Central memory CD8-positive, alpha-beta T cell (primary cell): Measurements from ENCODE around the gene TFEC.
"Not testable (repeated sequence)": the region's sequence is repeated elsewhere in the genome, so short reads cannot be mapped to it uniquely, and the experiment has no call there.

ENCODE experiments used
- ATAC-seq: fragments of 150-1000 bp; cut with Tn5 transposase; replicated peaks from 2 replicates; pipeline ENCODE4 v1.10.0; 2022; ENCODE audit warnings: mild to moderate bottlenecking, moderate FRiP score, moderate number of reproducible peaks; ENCODE audit not compliant: poor library complexity, severe bottlenecking; ENCODE audit errors: extremely low read depth
- DNase-seq, 2 donors: peaks; one replicate each; pipeline ENCODE4 v3.0.0; 2021; ENCODE audit warnings: low spot score in 2 of 2
- H3K27ac Mint-ChIP-seq: one replicate; pipeline ENCODE4 v1.8.0; 2022; ENCODE audit warnings: low read depth, mild to moderate bottlenecking, moderate library complexity, mixed read lengths
- H3K27me3 Mint-ChIP-seq: one replicate; pipeline ENCODE4 v1.8.0; 2022; ENCODE audit warnings: mixed read lengths
- H3K36me3 Mint-ChIP-seq: one replicate; pipeline ENCODE4 v1.8.0; 2022; ENCODE audit warnings: mild to moderate bottlenecking, moderate library complexity, mixed read lengths; ENCODE audit not compliant: insufficient read depth
- H3K4me1 Mint-ChIP-seq: one replicate; pipeline ENCODE4 v1.8.0; 2022; ENCODE audit warnings: mixed read lengths
- H3K4me3 Mint-ChIP-seq: one replicate; pipeline ENCODE4 v1.8.0; 2022; ENCODE audit warnings: mild to moderate bottlenecking, moderate library complexity, mixed read lengths
- H3K9me3 Mint-ChIP-seq: one replicate; pipeline ENCODE4 v1.8.0; 2022; ENCODE audit warnings: mixed read lengths

TFEC gene

DNA sequence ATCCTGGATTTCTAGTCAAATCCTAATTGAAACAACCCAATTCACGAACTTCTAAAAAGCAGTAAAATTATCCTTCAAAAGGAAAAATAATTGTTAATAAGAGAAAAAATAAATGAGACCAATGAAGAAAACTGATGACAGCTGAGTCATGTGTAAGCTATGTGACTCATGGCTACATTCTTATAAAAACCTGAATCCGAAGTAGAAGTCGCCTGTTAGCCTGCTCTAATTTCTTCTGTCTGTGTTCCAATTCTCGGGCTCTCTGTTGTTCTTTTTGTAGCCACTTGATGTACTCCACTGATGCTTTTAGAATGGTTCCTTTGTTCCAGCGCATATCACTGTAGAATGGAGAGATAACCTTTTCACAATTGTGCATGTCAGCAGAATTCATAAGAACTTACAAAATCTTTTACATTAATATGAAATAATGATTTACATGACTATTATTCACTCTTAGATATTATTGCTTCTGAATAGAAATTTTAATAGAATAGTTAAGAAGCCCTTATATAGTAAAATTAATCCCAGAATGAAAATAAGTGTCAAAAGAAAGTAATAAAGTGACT is 88.8 kb downstream of the TFEC start:
- H3K4me1 Mint-ChIP-seq, result no peaks in the 10 kb centered on the region
- ATAC-seq (no peak), DNase-seq (no peak)
- no peaks in the 10 kb centered on the region for H3K9me3 Mint-ChIP-seq
- H3K27ac Mint-ChIP-seq, result no peak overlapping the region
- no peak overlapping the region for H3K4me3 Mint-ChIP-seq
- no peaks in the 10 kb centered on the region for H3K27me3 Mint-ChIP-seq
- no peaks in the 10 kb centered on the region for H3K36me3 Mint-ChIP-seq

DNA sequence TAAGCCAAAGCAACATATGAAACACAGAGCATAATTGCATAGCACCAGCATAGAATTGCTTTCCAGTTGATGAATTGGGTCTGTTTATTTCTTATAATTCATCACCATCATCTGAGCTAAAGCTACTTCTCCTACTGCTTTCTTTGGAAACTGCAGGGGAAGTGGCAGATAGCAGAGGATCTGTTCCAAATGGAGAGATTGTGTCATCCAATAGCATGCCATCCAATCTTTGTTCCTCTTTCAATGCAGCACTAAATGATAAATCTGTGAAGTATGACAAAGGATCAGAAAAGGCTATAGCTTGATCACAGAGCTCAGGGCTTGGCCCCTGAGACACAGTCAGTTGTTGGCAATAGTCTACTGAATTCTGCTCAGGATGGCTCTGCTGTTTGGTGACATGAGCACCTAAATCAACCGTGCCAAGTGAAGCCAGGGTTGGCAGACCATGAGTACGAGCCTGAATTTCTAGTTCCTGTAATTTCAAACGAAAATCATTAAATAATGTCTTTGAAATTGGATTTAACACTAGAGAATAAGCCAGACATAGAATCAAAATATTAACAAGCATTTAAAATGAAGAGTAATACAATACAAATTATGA is 90.0 kb downstream of the TFEC start:
- ATAC-seq (no peak), DNase-seq (no peak)
- Mint-ChIP-seq H3K9me3 (no peaks in the 10 kb centered on the region), H3K27me3 (no peaks in the 10 kb centered on the region), H3K4me1 (no peaks in the 10 kb centered on the region), H3K36me3 (no peaks in the 10 kb centered on the region), H3K4me3 (no peak overlapping the region), H3K27ac (no peak overlapping the region)

DNA sequence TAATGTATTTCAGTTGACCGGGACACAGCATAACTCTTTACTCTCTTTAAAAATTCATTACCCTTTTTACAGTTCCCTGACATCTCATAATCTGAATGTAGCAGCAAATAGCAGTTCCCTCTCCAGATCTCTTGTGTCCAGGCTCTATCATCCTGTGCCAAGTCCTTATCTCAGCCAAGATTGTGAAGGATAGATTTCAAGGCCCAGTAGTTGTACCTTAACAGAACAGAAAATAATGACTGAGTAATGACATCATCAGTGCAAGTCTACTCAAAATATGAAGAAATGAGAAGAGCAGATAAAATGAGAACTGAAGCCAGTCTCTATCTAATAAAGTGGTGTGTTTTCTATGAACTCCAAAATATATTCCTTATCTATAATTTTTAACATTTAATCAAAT is 92.6 kb downstream of the TFEC start:
- no peaks in the 10 kb centered on the region for H3K27me3 Mint-ChIP-seq
- DNase-seq, result no peak
- H3K9me3 Mint-ChIP-seq, result no peaks in the 10 kb centered on the region
- no peak overlapping the region for H3K4me3 Mint-ChIP-seq
- H3K36me3 Mint-ChIP-seq, result no peaks in the 10 kb centered on the region
- H3K27ac Mint-ChIP-seq, result no peak overlapping the region
- no peak for ATAC-seq
- H3K4me1 Mint-ChIP-seq, result no peaks in the 10 kb centered on the region

DNA sequence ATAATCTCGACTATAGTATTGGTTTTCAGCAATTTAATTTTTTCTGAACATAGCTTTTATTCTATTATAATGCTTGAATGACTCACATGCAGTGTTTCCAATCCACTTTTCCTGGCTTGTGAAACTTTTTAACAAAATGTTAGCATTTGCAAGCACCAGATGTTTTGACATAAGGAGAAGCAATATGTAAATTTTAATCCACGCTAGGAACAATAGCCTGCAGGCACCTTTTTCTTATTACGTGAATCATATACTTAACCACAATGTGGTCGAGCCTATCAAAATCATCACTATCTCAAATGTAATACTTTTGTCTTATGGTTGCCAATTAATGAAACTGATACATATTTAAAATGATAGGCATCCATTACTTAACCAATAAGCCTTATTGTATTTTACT is 97.1 kb downstream of the TFEC start:
- peaks cover 5% of the 10 kb centered on the region for H3K9me3 Mint-ChIP-seq
- DNase-seq (no peak), ATAC-seq (no peak)
- no peaks in the 10 kb centered on the region for H3K4me1 Mint-ChIP-seq
- no peak overlapping the region for H3K4me3 Mint-ChIP-seq
- H3K36me3 Mint-ChIP-seq, result no peaks in the 10 kb centered on the region
- H3K27me3 Mint-ChIP-seq, result no peaks in the 10 kb centered on the region
- no peak overlapping the region for H3K27ac Mint-ChIP-seq

DNA sequence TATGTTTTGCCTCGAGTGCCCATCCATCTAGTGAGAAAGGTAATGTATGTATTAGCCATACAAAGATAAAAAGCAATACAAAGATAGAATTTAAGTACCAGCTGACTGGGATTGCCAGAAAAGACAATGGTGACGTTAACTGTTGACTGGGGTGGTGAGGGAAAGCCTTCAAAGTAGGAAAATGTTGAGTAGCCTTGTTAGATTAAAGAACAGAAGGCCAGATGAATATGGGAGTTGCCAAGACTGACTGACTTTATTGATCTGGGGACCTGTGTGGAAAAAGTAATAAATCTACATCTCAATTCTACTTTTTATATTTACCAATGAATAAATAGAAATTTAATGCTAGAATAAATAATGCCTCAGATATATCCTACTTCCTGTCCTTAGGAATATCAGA is 97.7 kb downstream of the TFEC start:
- no peak for DNase-seq
- ATAC-seq, result no peak
- H3K4me1 Mint-ChIP-seq, result no peaks in the 10 kb centered on the region
- no peak overlapping the region for H3K4me3 Mint-ChIP-seq
- H3K27ac Mint-ChIP-seq, result no peak overlapping the region
- no peaks in the 10 kb centered on the region for H3K36me3 Mint-ChIP-seq
- peaks cover 5% of the 10 kb centered on the region for H3K9me3 Mint-ChIP-seq
- H3K27me3 Mint-ChIP-seq, result no peaks in the 10 kb centered on the region

DNA sequence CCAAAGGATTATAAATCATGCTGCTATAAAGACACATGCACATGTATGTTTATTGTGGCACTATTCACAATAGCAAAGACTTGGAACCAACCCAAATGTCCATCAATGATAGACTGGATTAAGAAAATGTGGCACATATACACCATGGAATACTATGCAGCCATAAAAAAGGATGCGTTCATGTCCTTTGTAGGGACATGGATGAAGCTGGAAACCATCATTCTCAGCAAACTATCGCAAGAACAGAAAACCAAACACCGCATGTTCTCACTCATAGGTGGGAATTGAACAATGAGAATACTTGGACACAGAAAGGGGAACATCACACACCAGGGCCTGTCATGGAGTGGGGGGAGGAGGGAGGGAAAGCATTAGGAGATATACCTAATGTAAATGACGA is 100.4 kb downstream of the TFEC start:
- H3K27me3 Mint-ChIP-seq, H3K4me3 Mint-ChIP-seq, DNase-seq, H3K36me3 Mint-ChIP-seq, ATAC-seq, H3K4me1 Mint-ChIP-seq, H3K9me3 Mint-ChIP-seq, H3K27ac Mint-ChIP-seq: not testable (repeated sequence)

DNA sequence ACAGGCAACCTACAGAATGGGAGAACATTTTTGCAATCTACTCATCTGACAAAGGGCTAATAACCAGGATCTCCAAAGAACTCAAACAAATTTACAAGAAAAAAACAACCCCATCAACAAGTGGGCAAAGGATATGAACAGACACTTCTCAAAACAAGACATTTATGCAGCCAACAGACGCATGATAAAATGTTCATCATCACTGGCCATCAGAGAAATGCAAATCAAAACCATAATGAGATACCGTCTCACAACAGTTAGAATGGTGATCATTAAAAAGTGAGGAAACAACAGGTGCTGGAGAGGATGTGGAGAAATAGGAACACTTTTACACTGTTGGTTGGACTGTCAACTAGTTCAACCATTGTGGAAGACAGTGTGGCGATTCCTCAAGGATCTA is 100.8 kb downstream of the TFEC start:
- H3K9me3 Mint-ChIP-seq, H3K4me3 Mint-ChIP-seq, H3K27me3 Mint-ChIP-seq, H3K4me1 Mint-ChIP-seq, DNase-seq, ATAC-seq, H3K36me3 Mint-ChIP-seq, H3K27ac Mint-ChIP-seq: not testable (repeated sequence)

DNA sequence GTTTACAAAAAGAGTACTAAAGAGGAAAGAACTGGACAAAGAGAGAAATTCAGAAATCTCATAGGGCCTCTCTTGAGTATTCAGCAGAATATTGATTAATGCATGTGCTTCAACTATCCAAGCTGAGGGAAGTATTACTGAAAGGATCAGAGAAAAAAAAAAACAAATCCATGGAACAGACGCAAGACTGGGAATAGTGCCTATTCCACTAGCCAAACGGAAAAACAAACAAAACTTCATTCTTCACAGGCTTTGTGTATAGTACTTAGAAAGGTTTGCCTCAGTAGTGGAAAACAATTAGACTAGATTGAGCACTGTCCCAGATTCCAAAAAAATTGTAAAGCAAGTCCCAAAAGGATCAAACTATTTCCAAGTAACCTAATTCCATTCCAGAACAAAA is 106.2 kb downstream of the TFEC start:
- Mint-ChIP-seq H3K27me3 (no peaks in the 10 kb centered on the region), H3K9me3 (no peaks in the 10 kb centered on the region), H3K4me1 (no peaks in the 10 kb centered on the region), H3K36me3 (no peaks in the 10 kb centered on the region), H3K4me3 (no peak overlapping the region), H3K27ac (no peak overlapping the region)
- DNase-seq (no peak), ATAC-seq (no peak)

DNA sequence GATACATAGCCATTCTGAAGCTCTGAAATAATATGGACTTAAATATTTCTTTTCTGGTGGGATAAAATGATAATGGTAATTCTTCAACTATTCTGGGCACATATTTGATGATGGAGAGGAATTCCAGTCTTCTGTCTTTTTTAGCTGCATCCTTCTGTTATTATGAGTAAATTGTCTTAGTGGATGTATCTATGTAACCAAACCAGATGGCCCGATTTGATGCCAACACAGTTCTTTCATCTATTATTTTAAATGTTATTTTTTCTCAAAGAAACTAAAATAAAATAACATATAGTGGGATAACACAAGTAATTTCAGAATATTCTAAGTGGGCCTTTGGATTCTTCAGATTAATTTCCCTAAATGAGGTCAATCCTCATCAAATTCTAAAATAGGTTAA is 110.2 kb downstream of the TFEC start:
- no peaks in the 10 kb centered on the region for H3K36me3 Mint-ChIP-seq
- no peaks in the 10 kb centered on the region for H3K4me1 Mint-ChIP-seq
- ATAC-seq (no peak), DNase-seq (no peak)
- no peaks in the 10 kb centered on the region for H3K9me3 Mint-ChIP-seq
- H3K27me3 Mint-ChIP-seq, result no peaks in the 10 kb centered on the region
- no peak overlapping the region for H3K4me3 Mint-ChIP-seq
- no peak overlapping the region for H3K27ac Mint-ChIP-seq

DNA sequence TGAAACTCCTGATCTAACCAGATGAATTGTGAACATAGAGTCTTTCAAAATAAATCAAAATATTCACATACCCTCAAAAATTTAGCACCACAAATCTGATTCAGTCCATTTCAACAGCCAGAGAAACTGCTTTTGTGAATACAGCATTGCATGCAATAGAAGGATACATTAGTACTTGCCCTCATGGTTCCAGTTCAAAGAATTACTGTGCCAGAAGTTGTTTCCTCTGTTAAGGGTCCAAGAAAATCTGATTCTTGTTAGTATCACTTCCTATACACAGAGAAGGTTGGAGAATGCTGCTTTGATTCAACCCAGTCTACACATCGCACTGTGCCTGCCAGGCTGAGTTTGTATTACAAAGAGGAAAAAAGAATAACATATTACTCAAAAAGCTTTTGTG is 115.6 kb downstream of the TFEC start:
- no peak for DNase-seq
- Mint-ChIP-seq H3K9me3 (no peaks in the 10 kb centered on the region), H3K27ac (no peak overlapping the region), H3K27me3 (no peaks in the 10 kb centered on the region), H3K4me1 (no peaks in the 10 kb centered on the region), H3K4me3 (no peak overlapping the region), H3K36me3 (no peaks in the 10 kb centered on the region)
- ATAC-seq, result no peak

DNA sequence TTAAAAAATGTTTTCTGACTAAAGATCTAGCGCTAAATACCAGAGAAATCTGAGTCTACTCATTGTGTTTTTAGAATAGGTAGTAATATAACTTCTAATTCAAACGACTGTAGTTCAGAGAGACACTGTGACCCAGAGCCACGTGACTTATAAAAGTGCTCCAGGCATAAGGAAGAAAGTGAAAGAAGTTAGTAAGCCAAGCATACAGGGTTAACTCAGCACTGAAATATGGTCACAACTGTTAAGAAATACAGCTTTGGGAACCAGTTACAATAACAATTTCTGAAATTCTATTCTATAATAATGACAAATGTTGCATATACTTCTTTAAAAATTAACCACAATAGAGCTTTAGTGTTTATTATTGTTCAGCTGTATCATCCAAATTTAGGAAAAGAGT is 119.1 kb downstream of the TFEC start:
- no peaks in the 10 kb centered on the region for H3K4me1 Mint-ChIP-seq

DNA sequence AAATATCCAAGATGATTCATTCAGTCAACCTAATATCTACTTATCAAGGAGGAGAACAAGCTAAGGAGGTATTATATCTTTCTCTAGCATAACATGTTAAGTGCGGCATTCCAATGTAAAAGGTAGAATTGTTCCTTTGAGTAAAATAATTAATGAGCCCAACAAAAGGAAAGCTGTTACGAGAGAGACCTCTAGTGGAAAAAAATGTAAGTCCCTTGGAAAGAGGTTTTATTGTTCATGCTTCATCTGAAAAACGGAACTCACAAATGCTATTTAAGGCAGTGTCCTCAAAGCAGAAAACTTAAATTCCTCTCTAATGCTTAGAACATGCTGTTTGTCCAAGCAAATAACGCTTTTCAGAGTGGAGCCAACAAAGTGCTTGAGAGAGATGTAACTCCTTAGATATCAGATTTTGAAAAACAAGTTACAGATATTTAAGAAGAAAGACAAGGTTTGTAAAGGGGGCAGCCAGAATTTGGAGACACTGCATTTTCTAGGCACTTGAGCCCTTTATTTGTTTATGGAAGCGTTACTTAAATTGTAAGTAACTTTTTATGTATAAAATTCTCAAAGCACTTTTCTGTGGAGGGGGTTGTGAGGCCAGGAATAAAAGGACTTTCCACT is 119.9 kb downstream of the TFEC start:
- no peaks in the 10 kb centered on the region for H3K27me3 Mint-ChIP-seq
- DNase-seq, result no peak
- ATAC-seq, result no peak
- no peaks in the 10 kb centered on the region for H3K9me3 Mint-ChIP-seq
- H3K36me3 Mint-ChIP-seq, result no peaks in the 10 kb centered on the region
- H3K4me1 Mint-ChIP-seq, result no peaks in the 10 kb centered on the region
- H3K27ac Mint-ChIP-seq, result no peak overlapping the region
- no peak overlapping the region for H3K4me3 Mint-ChIP-seq

More for the DNA sequence above, 119.1 kb downstream of the TFEC start:
- ATAC-seq (no peak), DNase-seq (no peak)
- Mint-ChIP-seq H3K27me3 (no peaks in the 10 kb centered on the region), H3K27ac (no peak overlapping the region), H3K36me3 (no peaks in the 10 kb centered on the region), H3K4me3 (no peak overlapping the region), H3K9me3 (no peaks in the 10 kb centered on the region)

DNA sequence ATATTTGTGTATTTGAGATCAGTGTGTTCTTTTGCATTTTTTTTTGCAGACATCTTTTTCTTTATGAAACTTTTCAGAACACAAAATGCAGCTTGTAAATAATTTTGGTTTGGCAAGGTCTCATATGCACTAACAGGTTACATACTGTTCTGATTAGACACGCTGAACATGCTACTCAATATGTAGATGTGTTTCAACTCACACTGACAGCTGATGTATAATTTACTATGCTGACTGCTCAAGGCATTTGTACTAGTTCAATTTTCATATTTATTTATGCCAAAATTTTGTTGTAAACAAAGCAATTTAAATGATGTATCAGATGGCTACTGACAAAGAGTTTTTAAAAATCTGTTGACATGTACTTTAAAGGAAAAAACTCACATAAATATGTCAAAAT is 123.8 kb downstream of the TFEC start:
- no peak for DNase-seq
- Mint-ChIP-seq H3K27me3 (no peaks in the 10 kb centered on the region), H3K9me3 (no peaks in the 10 kb centered on the region), H3K27ac (no peak overlapping the region), H3K4me3 (no peak overlapping the region), H3K36me3 (no peaks in the 10 kb centered on the region), H3K4me1 (no peaks in the 10 kb centered on the region)
- ATAC-seq, result no peak
